Skeletal muscle tissue (tissue), 4 donors: ENCODE results near the gene ADAMTS18. TPM values are rescaled to one million over a fixed set of nuclear protein-coding genes. Genes with fewer than 3 reads are reported as not detected.

Experiments used
- H3K27ac ChIP-seq: one replicate; pipeline ENCODE4 v1.7.0; 2013; ENCODE audit warnings: mild to moderate bottlenecking, low read depth, low read length, inconsistent platforms
- H3K27me3 ChIP-seq, 3 donors: one replicate each; pipeline ENCODE4 v1.7.0; 2013; ENCODE audit warnings: low read length in 3 of 3; ENCODE audit not compliant: control insufficient read depth in 3 of 3, insufficient read depth in 3 of 3
- H3K36me3 ChIP-seq, 3 donors: one replicate each; pipeline ENCODE4 v1.7.0; 2013; ENCODE audit warnings: low read length in 3 of 3; ENCODE audit not compliant: control insufficient read depth in 3 of 3, insufficient read depth in 3 of 3
- H3K4me1 ChIP-seq, 3 donors: one replicate each; pipeline ENCODE4 v1.7.0; 2013; ENCODE audit warnings: low read length in 3 of 3, mild to moderate bottlenecking in 3 of 3; ENCODE audit not compliant: control insufficient read depth in 3 of 3, insufficient read depth in 3 of 3
- H3K4me3 ChIP-seq, 3 donors: one replicate each; pipeline ENCODE4 v1.7.0; 2013; ENCODE audit warnings: low read length in 3 of 3
- H3K9ac ChIP-seq, 3 donors: one replicate each; pipeline ENCODE4 v1.7.0; 2013; ENCODE audit warnings: low read length in 3 of 3, mild to moderate bottlenecking in 3 of 3, moderate library complexity in 2 of 3, low read depth in 1 of 3
- H3K9me3 ChIP-seq, 3 donors: one replicate each; pipeline ENCODE4 v1.7.0; 2013; ENCODE audit warnings: low read length in 3 of 3; ENCODE audit not compliant: control insufficient read depth in 3 of 3
- total RNA-seq: library from RNA; depleted of rRNA; stranded (reverse); fragments of >200 nt; gene quantifications from one replicate; pipeline ENCODE4 v1.2.3, GENCODE V29; 2014
- donor health status: Osteomylitis.

ADAMTS18 gene
- total RNA-seq, 1 donor from 2014 or later: 5.2 TPM

DNA sequence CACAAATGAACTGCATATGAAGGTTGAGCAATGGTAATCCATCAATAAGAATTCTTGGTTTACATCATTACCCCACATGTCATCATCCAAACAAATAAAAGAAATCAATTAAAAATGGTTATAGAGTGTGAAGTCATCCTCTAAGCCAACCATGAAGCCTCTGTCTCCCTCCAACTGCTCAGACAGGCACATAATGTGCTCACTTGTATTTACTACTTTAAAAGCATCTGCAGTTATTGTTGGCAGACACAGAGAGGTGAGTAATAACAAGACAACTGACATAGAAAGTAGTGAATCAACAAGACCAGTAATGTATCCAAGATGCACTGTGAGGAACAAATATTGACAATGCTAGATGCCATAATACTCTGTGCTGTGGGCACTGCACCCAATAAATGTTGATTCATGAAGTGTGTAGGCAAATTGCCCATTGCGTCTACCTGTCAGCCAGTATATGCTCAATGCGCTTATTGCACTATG is 20.0 kb downstream of the ADAMTS18 start:
- Histone ChIP-seq H3K9me3 (no peaks in the 10 kb centered on the region), H3K4me3 (no peak overlapping the region), H3K36me3 (no peaks in the 10 kb centered on the region), H3K27ac (no peak overlapping the region), H3K27me3 (no peaks in the 10 kb centered on the region), H3K4me1 (no peaks in the 10 kb centered on the region), H3K9ac (no peak overlapping the region)

DNA sequence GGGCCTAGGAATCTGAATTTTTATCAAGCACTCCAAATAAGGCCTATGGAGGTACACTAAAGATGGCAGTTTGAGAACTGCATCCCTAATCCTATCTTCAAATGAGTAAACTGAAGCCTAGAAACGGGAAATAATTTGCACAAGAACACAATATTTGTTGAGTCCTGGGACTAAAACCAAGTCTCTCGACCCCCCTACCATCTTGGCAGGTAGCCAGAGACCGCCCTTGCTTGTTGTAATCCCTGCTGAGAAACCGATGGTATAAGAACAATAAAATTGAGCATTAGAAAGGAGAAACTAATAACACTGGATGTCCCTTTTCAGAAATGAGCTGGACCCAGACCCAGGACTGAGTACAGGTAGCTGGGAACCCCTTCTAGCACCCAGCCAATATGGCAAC is 24.4 kb downstream of the ADAMTS18 start:
- Histone ChIP-seq H3K4me3 (no peak overlapping the region), H3K4me1 (no peaks in the 10 kb centered on the region), H3K36me3 (no peaks in the 10 kb centered on the region), H3K9ac (no peak overlapping the region), H3K27me3 (no peaks in the 10 kb centered on the region), H3K9me3 (peaks cover 0 to 2% (median 0%) of the 10 kb centered on the region in 3 donors), H3K27ac (no peak overlapping the region)

DNA sequence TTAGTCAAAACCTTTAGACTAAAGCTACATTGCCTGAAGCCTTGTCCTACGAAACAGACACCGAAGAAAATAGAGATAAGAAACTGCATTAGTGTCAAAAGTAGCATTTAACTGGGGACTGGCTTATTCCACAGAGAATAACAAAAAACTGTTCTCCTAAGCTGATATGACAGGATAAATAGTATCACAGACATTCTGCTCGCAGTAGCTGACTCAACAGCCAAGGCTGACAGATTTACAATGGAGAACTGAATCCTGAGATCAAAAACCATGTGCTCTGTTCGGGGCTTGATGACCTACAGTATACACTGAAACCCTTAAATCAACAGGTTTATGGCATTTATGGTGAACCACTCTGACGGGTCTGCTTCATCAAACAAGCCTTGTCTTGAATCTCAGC is 25.5 kb downstream of the ADAMTS18 start:
- Histone ChIP-seq H3K4me1 (no peaks in the 10 kb centered on the region), H3K9ac (no peak overlapping the region), H3K27me3 (no peaks in the 10 kb centered on the region), H3K36me3 (no peaks in the 10 kb centered on the region), H3K9me3 (peaks cover 0 to 2% (median 0%) of the 10 kb centered on the region in 3 donors), H3K4me3 (no peak overlapping the region), H3K27ac (no peak overlapping the region)

DNA sequence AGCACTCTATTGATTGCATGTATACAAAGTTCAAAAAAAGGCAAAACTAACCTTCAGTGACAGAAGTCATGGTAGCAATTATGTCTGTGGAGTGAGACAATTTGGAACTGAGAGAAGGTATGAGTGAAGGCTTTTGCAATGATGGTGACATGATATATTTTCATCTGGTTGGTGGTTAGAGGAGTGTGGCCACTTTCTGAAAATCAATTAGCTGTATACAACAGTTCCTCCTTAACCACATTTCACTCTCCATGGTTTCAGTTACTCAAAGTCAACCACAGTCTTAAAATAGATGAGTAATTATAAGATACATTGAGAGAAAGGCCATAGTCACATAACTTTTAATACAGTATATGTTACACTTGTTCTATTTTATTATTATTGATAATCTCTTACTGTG is 26.2 kb downstream of the ADAMTS18 start:
- H3K27ac ChIP-seq: no peak overlapping the region
- H3K27me3 ChIP-seq: no peaks in the 10 kb centered on the region
- no peak overlapping the region for H3K4me3 ChIP-seq
- no peaks in the 10 kb centered on the region for H3K4me1 ChIP-seq
- H3K9me3 ChIP-seq: peaks cover 0 to 2% (median 0%) of the 10 kb centered on the region in 3 donors
- H3K9ac ChIP-seq: no peak overlapping the region
- no peaks in the 10 kb centered on the region for H3K36me3 ChIP-seq

DNA sequence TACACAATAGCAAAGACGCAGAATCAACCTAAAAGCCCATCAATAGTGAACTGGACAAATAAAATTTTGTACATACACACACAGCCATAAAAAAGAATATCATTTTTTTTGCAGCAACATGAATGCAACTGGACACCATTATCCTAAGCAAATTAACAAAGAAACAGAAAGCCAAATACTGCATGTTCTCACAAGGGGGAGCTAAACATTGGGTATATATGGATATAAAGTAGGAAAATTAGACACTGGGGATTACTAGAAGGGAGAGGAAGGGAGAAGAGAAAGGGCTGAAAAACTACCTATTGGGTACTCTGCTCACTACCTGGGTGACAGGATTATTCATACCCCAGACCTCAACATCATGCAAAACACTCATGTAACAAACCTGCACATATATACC is 28.2 kb downstream of the ADAMTS18 start:
- H3K27me3 ChIP-seq: no peaks in the 10 kb centered on the region
- no peak overlapping the region for H3K9ac ChIP-seq
- H3K4me3 ChIP-seq: no peak overlapping the region
- peaks cover 0 to 2% (median 0%) of the 10 kb centered on the region in 3 donors for H3K9me3 ChIP-seq
- no peaks in the 10 kb centered on the region for H3K4me1 ChIP-seq
- H3K27ac ChIP-seq: no peak overlapping the region
- H3K36me3 ChIP-seq: no peaks in the 10 kb centered on the region

DNA sequence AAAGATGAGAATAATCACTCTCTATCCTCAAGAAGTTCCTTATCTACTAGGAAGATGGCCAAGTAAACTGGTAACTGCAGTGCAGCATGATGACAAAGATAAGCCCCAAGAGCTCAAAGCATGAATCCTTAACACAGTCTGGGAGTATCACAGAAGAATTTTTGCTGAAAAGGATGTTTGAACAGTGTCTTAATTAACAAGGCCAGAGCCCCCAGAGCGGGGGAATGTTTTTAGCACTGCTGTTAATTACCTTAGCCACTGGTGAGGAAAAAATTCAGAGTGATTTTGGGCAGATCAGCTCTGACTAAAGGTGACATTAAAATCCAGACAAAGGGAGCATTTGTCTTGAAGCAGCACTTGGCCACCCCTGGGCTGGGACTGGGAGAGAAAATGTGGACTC is 30.1 kb downstream of the ADAMTS18 start:
- Histone ChIP-seq H3K27me3 (no peaks in the 10 kb centered on the region), H3K9ac (no peak overlapping the region), H3K4me1 (no peaks in the 10 kb centered on the region), H3K27ac (no peak overlapping the region), H3K9me3 (peaks cover 0 to 2% (median 0%) of the 10 kb centered on the region in 3 donors), H3K4me3 (no peak overlapping the region), H3K36me3 (no peaks in the 10 kb centered on the region)

DNA sequence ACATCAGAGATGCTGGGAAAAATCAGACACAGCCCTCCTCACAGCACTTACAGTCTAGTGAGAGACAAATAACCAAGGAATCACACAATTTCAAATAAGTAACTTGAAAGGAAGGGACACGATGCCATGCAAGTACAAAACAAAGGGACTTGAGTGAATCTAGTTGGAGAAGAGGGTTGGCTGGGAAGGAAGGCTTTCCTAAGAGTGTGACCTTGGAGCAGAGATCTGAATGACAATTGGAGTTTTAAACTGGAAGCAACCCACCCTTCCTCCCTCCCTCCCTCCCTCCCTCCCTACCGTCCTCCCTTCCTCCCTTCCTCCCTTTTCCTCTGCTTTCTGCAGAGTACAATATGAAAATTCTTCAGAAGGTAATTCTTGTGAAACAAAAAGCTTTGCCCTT is 31.1 kb downstream of the ADAMTS18 start:
- Histone ChIP-seq H3K4me1 (no peaks in the 10 kb centered on the region), H3K27ac (no peak overlapping the region), H3K9me3 (no peaks in the 10 kb centered on the region), H3K36me3 (no peaks in the 10 kb centered on the region), H3K27me3 (no peaks in the 10 kb centered on the region), H3K9ac (no peak overlapping the region), H3K4me3 (no peak overlapping the region)

DNA sequence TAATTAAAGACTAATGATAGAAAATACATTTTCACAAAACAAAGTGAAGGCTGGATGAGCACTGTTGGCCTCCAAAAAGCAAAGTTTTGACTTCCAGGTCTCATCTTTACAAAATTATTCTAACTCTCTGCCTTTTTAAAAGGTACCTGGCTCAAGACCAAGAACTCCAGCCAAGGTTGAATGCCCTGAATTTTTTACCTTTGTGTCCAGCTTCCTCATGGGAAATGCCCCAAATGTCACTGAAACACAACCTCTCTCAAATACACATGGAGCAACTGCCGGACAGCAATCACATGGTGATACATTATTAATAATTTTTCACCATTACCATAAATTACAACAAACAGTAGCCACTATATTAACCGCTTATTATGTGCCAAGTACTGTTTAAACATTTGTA is 32.2 kb downstream of the ADAMTS18 start:
- Histone ChIP-seq H3K4me1 (no peaks in the 10 kb centered on the region), H3K9me3 (no peaks in the 10 kb centered on the region), H3K9ac (no peak overlapping the region), H3K4me3 (no peak overlapping the region), H3K36me3 (no peaks in the 10 kb centered on the region), H3K27ac (no peak overlapping the region), H3K27me3 (no peaks in the 10 kb centered on the region)

DNA sequence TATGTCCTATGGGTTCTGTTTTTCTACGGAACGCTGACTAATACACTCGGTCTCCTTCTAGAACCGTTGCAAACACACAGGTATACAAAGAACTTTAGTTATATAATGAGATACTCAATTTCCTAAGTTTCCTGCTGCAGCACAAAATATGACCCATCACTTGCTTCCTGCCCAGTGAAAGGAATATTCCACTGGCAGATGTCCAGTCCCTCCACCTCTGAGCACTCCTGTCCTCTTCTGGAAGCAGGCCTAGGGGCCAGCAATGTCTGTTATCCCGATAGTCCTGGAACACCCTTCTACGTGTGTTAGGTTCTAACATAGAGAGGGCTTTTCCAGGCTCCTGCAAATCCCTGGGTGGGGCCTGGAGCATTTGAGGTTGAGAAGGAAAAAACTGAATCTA is 32.7 kb downstream of the ADAMTS18 start:
- H3K9me3 ChIP-seq: no peaks in the 10 kb centered on the region
- no peaks in the 10 kb centered on the region for H3K27me3 ChIP-seq
- H3K27ac ChIP-seq: no peak overlapping the region
- H3K4me3 ChIP-seq: no peak overlapping the region
- H3K36me3 ChIP-seq: no peaks in the 10 kb centered on the region
- no peaks in the 10 kb centered on the region for H3K4me1 ChIP-seq
- H3K9ac ChIP-seq: no peak overlapping the region

DNA sequence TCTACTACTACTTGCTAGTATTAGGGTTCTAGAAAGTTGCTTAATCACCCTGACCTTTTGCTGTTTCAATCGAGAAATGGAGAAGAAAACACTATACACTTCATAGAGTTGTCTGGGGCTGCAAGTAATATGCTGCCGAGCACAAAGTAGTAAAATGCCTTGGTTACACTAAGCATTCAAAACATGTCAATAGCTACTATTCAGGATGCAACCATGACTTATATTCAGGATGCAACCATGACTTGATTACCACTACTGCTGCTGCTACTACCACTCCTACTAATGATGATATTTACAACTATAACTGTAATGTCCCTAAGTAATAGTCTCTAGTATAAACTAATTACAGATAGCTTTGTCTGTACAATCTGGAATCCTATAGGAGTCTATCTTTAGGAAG is 35.3 kb downstream of the ADAMTS18 start:
- Histone ChIP-seq H3K36me3 (no peaks in the 10 kb centered on the region), H3K9ac (no peak overlapping the region), H3K9me3 (no peaks in the 10 kb centered on the region), H3K27me3 (no peaks in the 10 kb centered on the region), H3K4me1 (no peaks in the 10 kb centered on the region), H3K4me3 (no peak overlapping the region), H3K27ac (no peak overlapping the region)

DNA sequence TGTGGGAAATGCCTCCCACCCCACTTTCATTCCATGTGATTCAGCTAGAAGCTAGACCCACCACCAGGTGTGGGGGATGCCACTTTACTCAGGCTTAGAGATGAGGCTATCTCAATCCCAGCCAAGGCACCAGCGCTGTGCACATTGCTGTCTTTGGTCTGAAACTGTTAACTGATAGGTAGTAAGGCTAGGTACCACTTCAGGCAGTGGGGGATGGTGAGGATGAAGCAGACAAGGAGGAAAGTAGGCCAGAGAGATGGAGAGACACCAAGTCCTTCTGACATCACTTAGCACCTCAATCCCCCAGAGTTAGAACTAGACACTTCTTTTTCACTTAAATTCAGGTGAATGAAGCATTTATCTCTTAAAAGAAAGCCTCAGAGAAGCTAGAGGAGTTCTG is 35.8 kb downstream of the ADAMTS18 start:
- Histone ChIP-seq H3K27ac (no peak overlapping the region), H3K27me3 (no peaks in the 10 kb centered on the region), H3K4me1 (no peaks in the 10 kb centered on the region), H3K4me3 (no peak overlapping the region), H3K36me3 (no peaks in the 10 kb centered on the region), H3K9me3 (no peaks in the 10 kb centered on the region), H3K9ac (no peak overlapping the region)
